Stimulated activated CD4-positive, alpha-beta T cell treated with anti-CD3 and anti-CD28 coated beads, Interleukin-1b, Interleukin-23, amount 100 ng/mL, for 48 hours (primary cell): Measurements from ENCODE around the gene CMPK1.

ENCODE experiments used
- DNase-seq: peaks from one replicate; pipeline ENCODE4 v3.0.0-alpha.2; 2020

CMPK1 gene

GRCh38 chr1:47399138-47399845 lies 65.7 kb downstream of the CMPK1 start:
- no peak for DNase-seq

GRCh38 chr1:47399846-47400155 lies 66.2 kb downstream of the CMPK1 start:
- DNase-seq: no peak

- DNase-seq: no peak
These were observed 68.2 kb downstream of the CMPK1 start for GRCh38 chr1:47401761-47402160.

- no peak for DNase-seq
These were observed 69.0 kb downstream of the CMPK1 start for GRCh38 chr1:47402591-47402990.

- no peak for DNase-seq
These were observed 69.8 kb downstream of the CMPK1 start for GRCh38 chr1:47403321-47403910.

DNA sequence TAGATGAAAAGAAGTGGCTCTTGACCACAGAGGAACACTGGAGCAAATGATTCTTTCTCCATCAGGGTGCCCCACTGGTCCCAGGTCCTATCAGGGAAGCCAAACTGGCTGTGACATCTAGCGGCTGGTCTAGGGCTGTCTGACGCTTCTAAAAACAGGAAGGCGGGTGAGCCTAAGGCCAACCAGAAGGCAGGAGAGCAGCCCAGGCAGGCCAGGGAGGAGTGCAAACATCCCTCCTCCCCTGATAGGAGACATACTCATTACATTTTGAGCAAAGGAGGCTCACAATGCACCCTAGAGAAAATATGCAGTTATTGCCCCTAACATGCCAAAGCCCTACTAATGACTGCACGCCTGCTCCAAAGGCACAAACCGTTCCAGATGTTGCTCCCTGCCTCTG lies 72.1 kb downstream of the CMPK1 start:
- DNase-seq: no peak

DNA sequence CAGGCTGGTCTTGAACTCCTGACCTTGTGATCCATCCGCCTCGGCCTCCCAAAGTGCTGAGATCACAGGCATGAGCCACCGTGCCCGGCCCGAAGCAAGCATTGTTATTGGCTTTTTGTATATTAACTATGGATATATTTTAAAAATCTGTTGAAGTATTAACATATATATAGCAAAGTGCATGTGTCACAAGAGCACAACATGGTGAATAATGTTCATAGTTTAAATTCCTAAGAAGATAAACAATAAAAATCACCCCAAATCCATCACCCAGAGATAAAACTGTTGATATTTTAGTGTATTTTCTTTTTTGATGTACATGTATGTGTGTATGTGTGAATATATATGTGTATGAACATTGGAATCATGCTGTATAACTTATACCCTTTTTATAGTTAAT lies 73.4 kb downstream of the CMPK1 start:
- DNase-seq: no peak

- no peak for DNase-seq
These were observed 73.9 kb downstream of the CMPK1 start for GRCh38 chr1:47407481-47407880.

- DNase-seq: no peak
These were observed 75.9 kb downstream of the CMPK1 start for GRCh38 chr1:47409311-47410067.

- no peak for DNase-seq
These were observed 76.5 kb downstream of the CMPK1 start for GRCh38 chr1:47410068-47410455.

DNA sequence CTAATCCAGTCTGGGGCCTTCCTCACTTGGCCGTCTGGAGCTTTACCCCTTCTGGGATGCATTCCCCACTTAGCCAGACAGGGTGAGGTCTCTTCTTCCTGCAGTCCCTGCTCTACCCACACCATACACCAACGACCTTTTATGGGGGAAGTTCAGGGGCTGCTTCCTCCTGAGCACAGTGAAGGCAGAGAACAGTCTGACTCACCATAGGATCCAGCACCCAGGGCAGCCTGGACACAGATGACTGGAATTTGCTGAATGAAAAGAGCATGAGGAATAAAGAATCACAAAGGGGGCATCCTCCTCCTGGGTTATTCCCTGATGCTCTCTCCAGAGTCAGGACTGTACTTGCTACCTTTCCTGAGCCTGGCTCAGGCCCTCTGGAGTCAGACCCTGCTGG lies 77.8 kb downstream of the CMPK1 start:
- DNase-seq: no peak

- no peak for DNase-seq
These were observed 78.8 kb downstream of the CMPK1 start for GRCh38 chr1:47412437-47412836.

GRCh38 chr1:47415728-47416318 lies 82.2 kb downstream of the CMPK1 start, which contains the start of gene FOXE3:
TSS of gene FOXE3 (plus strand) at chr1:47416285. CDS start at chr1:47416316, 31 bp downstream.
- DNase-seq: no peak

- no peak for DNase-seq
These were observed 83.0 kb downstream of the CMPK1 start for GRCh38 chr1:47416319-47417169.

DNA sequence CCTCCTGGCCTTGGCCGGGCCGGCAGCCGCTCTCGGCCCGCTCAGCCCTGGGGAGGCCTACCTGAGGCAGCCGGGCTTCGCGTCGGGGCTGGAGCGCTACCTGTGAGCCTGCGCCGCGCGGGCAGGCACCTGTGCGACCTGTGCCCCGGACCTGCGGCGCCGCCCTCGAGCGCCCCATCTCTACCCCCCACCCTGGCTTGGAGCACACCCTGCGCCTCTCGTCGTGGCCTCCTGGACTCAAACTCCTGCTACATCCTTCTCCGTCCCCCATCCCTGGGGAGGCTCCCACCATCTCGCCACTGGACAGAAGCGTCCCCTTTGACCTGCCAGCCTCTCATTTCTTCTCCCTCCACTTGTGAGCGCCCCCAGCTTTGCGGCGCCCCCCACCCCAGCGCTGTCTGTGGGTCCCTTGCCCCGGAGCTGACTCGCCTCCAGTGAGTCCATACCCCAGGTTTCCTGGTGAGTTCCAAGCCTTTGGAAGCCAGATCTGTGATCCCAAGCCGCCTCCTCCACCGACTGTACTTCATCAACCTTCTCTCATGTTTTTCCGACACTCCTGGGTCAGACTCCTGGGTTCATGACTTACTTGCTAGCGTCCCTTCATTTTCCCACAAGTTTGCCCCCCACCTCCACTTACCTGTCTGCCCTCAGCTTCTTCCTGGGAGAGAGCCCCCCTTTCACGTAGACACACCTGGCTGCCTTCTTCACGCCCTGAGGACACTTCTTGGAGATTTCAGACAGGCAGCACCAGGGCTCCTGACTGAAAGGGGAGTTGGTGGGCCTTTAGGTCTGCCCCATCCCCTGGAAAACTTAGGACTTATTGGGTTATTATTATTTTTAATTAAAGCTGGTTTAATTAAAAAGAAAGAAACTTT lies 83.8 kb downstream of the CMPK1 start:
- no peak for DNase-seq

- no peak for DNase-seq
These were observed 84.5 kb downstream of the CMPK1 start for GRCh38 chr1:47418122-47418521.

- no peak for DNase-seq
These were observed 85.2 kb downstream of the CMPK1 start for GRCh38 chr1:47418681-47419325.

GRCh38 chr1:47420547-47420946 lies 87.0 kb downstream of the CMPK1 start:
- no peak for DNase-seq

DNA sequence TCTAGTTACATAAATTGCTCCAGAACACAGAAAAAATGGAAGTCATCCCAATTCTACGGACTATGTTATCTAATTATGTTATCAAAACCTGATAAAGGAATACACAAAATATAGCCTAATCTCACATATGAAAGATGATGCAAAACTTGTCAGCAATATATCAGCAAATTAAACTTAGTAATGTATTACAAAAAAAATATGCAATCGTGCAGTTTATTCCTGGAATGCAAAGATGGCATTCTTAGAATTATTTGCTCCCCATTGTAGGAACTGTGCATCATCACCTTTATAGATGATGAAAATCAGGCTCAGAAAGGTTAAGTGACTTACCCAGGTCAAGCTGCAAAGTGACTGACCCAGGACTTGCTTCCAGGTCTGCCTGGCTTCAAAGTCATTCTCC lies 90.3 kb downstream of the CMPK1 start:
- no peak for DNase-seq

DNA sequence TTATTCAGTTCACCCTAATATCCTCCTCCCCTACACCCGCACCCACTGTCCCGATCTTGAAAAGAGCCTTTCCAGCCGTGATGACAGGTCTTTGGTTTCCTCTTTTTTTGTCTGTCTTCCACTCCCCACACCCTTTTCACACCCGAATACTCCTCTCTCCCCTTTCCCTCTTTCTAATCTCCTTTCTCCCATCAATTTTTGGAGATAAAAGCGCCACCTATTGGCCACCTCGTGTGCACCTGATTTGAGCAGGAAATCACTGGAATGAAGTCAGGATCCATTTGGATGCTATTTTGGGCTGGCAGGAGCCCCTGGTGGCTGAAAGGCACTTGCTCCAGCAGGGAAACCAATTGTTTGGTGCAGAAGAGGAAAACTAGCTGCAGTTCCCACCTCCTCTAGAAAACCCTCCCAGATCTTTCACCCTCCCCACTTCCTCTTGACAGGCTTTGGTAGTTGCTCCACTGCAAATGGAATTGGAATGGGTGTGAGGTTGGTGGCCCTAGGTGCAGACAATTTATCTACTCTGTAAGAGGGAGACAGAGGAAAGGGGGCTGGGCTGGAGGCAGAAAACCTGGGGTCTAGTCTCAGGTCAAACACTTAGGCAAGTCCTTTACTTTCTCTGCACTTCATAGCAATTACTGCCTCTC lies 90.9 kb downstream of the CMPK1 start:
- DNase-seq: no peak
